Gastrocnemius medialis (tissue), 4 donors: ENCODE measurements around the gene SMARCA2.

Source experiments
- CTCF ChIP-seq, 5 experiments: fragments of 450-650 bp in 3 of 5; fragments of 200-600 bp in 2 of 5; sonication (generic) in 2 of 5; IDR thresholded peaks in 4 of 5; conservative IDR thresholded peaks in 1 of 5; 1 replicate in 4 of 5; 2 replicates in 1 of 5; pipeline ENCODE4 v1.5.1; 2016 to 2019; ENCODE audit warnings: antibody characterized with exemption in 5 of 5, mild to moderate bottlenecking in 3 of 5, moderate library complexity in 3 of 5
- POLR2A ChIP-seq, 2 donors: fragments of 450-650 bp; IDR thresholded peaks; one replicate each; pipeline ENCODE4 v1.6.1; 2017; ENCODE audit warnings: antibody characterized with exemption in 2 of 2, mild to moderate bottlenecking in 2 of 2, moderate library complexity in 2 of 2

GRCh38 chr9:1972672-1973071, 42.5 kb upstream of the SMARCA2 start:
- TF ChIP-seq CTCF (IDR thresholded peaks at IDR 0.05 in 4 of 5, conservative IDR thresholded peaks at IDR 0.05 in 1 of 5) (no peak), POLR2A (IDR thresholded peaks at IDR 0.05) (no peak)
